ENCODE results near the gene MEGF11.

The MEGF11 gene

DNA sequence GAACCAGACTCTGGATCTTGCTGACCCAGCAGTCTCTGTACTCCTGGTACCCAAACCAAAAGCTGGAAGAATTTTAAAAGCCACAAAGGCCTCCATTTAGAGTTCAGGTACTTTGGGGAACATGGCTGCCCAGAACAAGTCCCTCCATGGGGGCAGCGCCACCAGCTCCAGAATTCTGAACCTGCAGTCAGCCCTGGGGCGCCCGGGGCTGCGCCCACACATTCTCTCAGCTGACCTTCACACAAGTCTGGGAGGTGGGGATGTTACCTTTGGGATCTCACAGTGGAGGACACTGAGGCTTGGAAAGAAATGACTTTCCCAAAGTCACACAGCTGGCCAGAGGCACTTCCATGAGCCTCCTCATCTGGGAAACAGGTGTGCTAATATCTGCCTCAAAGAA is 229.4 kb downstream of the MEGF11 start:
- no peak overlapping the region for H3K4me3 ChIP-seq (ENCODE audit: low read length)
- H3K9me3 ChIP-seq (replicated peaks; ENCODE audit: low read length), result no peaks in the 10 kb centered on the region
- H3K4me2 ChIP-seq (ENCODE audit: low read length), result no peak overlapping the region
- H3K36me3 ChIP-seq (ENCODE audit: insufficient read depth, low read length), result no peaks in the 10 kb centered on the region
- H3K4me1 ChIP-seq (ENCODE audit: control insufficient read depth, insufficient read depth, low read length), result no peaks in the 10 kb centered on the region
- no peak overlapping the region for H3K9ac ChIP-seq (ENCODE audit: low read depth, low read length)
- peaks cover 19% of the 10 kb centered on the region for H3K27me3 ChIP-seq (ENCODE audit: control insufficient read depth, insufficient read depth, low read length)

DNA sequence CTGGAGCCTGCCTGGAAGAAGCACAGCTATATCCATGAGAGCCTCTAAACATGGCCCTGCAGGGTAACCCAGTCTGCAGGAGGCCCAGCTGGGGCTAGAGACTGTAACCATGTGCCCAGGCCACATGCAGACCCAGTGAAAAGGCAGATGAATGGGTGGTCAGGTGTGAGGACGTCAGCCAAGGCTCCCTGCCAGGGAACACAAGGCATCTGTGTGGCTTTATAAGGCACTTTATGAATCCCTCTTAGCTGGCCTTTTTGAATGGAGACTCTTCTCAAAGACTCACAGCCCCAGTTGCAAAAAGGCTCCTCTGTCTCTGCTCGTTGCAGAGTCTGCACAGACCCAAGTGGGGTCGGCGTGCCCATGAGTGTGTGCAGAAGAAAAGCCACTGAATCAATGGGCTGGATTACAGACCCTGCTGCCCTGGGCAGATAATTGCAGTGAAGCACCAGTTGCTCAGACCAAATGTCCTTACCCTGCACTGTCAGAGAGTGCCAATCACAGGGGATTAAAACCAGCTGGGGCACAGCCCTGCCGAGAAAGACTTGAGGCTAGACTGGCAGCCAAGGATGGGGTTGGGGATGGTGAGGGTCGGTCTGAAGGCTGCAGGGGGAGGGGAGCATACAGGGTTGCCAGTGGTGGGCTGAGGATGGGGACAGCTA is 230.1 kb downstream of the MEGF11 start:
- Histone ChIP-seq H3K4me1 (ENCODE audit: control insufficient read depth, insufficient read depth, low read length) (no peaks in the 10 kb centered on the region), H3K36me3 (ENCODE audit: insufficient read depth, low read length) (no peaks in the 10 kb centered on the region), H3K9ac (ENCODE audit: low read depth, low read length) (no peak overlapping the region), H3K4me2 (ENCODE audit: low read length) (no peak overlapping the region), H3K4me3 (ENCODE audit: low read length) (no peak overlapping the region), H3K9me3 (replicated peaks; ENCODE audit: low read length) (no peaks in the 10 kb centered on the region), H3K27me3 (ENCODE audit: control insufficient read depth, insufficient read depth, low read length) (peaks cover 17% of the 10 kb centered on the region)

DNA sequence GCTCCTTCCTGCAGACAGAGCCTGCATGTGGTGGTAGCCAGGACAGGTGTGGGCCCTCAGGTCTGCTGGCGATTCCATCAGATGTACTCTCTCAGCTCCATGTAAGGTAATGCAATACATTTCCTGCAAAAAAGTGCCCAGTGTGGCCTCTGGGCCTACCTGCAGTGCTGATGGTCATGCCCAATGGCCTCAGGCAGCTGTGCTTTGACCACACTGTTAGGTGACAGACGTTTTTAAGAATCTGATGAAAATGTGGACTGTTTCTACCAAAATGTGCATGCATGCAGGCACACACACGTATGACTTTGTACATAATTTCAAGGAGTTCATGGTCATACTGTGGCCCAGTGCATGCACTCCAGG is 231.4 kb downstream of the MEGF11 start:
- Histone ChIP-seq H3K9me3 (replicated peaks; ENCODE audit: low read length) (no peaks in the 10 kb centered on the region), H3K4me2 (ENCODE audit: low read length) (no peak overlapping the region), H3K9ac (ENCODE audit: low read depth, low read length) (no peak overlapping the region), H3K36me3 (ENCODE audit: insufficient read depth, low read length) (no peaks in the 10 kb centered on the region), H3K27me3 (ENCODE audit: control insufficient read depth, insufficient read depth, low read length) (peaks cover 13% of the 10 kb centered on the region), H3K4me1 (ENCODE audit: control insufficient read depth, insufficient read depth, low read length) (no peaks in the 10 kb centered on the region), H3K4me3 (ENCODE audit: low read length) (no peak overlapping the region)

DNA sequence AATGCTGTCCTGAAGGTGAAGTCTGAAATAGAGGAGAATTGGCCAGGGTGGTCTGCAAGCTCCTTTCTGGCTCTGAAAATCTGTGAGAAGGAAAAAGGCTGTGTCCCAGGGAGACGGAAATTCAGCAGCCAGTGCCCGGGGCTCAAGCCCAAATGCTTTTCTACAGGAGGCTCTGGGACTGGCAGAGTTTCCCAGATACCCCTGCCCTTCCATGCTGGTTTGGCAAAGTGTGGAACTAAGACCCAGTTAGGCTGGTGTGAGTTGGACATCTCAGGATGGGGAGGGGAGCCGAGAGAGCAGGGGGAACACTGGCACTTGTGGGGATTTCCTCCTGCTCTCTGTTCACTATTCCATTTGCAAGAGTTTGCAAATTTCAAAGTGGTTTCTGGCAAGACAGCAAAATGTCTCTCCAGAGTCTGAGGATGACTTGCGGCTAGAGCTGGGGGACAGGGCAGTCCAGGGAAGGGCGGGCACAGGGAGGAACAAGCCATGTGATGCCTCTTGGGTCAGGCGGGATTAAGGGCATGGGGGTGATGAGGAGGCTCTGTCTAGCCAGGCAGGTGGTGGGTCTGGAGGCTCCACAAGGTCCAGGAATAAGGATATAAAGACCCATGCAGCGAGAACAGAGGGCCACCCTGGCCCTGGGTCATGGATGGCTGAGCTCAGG is 231.9 kb downstream of the MEGF11 start:
- no peaks in the 10 kb centered on the region for H3K9me3 ChIP-seq (replicated peaks; ENCODE audit: low read length)
- H3K27me3 ChIP-seq (ENCODE audit: control insufficient read depth, insufficient read depth, low read length), result peaks cover 13% of the 10 kb centered on the region
- no peak overlapping the region for H3K4me3 ChIP-seq (ENCODE audit: low read length)
- H3K36me3 ChIP-seq (ENCODE audit: insufficient read depth, low read length), result no peaks in the 10 kb centered on the region
- no peak overlapping the region for H3K4me2 ChIP-seq (ENCODE audit: low read length)
- no peaks in the 10 kb centered on the region for H3K4me1 ChIP-seq (ENCODE audit: control insufficient read depth, insufficient read depth, low read length)
- no peak overlapping the region for H3K9ac ChIP-seq (ENCODE audit: low read depth, low read length)

DNA sequence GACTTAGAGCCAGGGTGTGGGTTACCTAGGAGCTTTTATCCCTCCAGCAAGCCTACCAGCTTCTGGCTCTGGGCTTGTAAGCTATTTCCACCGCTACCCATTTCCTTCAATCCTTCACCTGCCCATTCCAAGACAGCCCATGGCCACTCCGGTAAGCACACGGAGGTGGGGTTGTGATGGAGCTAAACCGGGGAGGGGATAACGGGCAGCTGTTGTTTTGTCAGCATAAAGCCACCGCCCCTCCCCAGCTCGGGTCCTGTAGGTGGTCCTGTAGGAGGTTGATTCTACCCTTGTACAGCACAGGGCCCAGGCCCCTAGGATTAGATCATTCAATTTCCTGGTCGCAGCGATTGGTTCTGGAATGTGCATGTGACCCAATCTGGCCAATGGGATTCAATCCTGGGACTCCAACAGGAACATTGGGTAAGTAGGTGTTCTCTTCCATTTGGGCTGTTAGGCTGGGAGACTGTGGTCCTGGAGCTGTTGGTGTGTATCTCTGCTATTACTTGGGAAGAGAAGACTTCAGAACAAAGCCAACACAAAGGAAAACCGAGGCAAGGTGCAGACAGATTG is 233.6 kb downstream of the MEGF11 start:
- H3K36me3 ChIP-seq (ENCODE audit: insufficient read depth, low read length), result no peaks in the 10 kb centered on the region
- H3K4me2 ChIP-seq (ENCODE audit: low read length), result no peak overlapping the region
- no peaks in the 10 kb centered on the region for H3K4me1 ChIP-seq (ENCODE audit: control insufficient read depth, insufficient read depth, low read length)
- no peak overlapping the region for H3K9ac ChIP-seq (ENCODE audit: low read depth, low read length)
- H3K4me3 ChIP-seq (ENCODE audit: low read length), result no peak overlapping the region
- H3K9me3 ChIP-seq (replicated peaks; ENCODE audit: low read length), result no peaks in the 10 kb centered on the region
- peaks cover 16% of the 10 kb centered on the region for H3K27me3 ChIP-seq (ENCODE audit: control insufficient read depth, insufficient read depth, low read length)

DNA sequence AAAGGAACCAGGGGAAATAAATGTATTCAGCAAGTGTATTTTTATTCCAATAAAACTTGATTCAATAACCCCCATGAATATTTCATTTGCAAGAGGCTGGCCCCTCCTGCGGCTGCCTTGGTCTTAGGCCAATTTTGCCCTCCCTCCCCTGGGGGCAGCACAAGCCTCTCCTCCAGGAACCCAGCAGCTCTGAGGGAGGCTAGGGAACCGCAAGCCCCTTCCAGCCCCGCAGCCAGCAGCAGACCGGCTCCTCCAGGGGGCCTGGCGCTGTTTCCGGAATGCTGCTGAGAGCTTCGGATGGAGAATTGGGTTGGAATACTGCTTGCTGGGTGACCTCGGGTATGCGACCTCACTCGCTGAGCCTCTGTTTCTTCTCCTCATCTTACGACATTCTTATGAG is 234.2 kb downstream of the MEGF11 start:
- no peak overlapping the region for H3K9ac ChIP-seq (ENCODE audit: low read depth, low read length)
- no peak overlapping the region for H3K4me2 ChIP-seq (ENCODE audit: low read length)
- no peaks in the 10 kb centered on the region for H3K36me3 ChIP-seq (ENCODE audit: insufficient read depth, low read length)
- H3K27me3 ChIP-seq (ENCODE audit: control insufficient read depth, insufficient read depth, low read length), result peaks cover 13% of the 10 kb centered on the region
- H3K4me1 ChIP-seq (ENCODE audit: control insufficient read depth, insufficient read depth, low read length), result no peaks in the 10 kb centered on the region
- H3K9me3 ChIP-seq (replicated peaks; ENCODE audit: low read length), result no peaks in the 10 kb centered on the region
- no peak overlapping the region for H3K4me3 ChIP-seq (ENCODE audit: low read length)

DNA sequence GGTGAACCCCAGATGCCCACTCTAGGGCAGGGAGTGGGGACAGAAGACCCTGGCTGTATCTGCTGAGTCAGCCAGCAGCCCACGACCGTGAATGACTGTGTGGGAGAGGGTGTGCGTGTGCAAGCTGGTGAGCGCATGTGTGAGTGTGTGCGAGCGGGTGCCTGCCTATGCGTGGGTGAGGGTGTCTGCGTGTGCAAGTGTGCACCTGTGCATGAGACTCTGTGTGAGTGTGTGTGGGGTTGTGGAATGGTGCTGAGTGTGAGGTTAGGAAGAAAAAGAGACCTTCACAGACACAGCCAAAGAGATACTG is 235.1 kb downstream of the MEGF11 start:
- no peaks in the 10 kb centered on the region for H3K9me3 ChIP-seq (replicated peaks; ENCODE audit: low read length)
- H3K9ac ChIP-seq (ENCODE audit: low read depth, low read length), result no peak overlapping the region
- peaks cover 10% of the 10 kb centered on the region for H3K27me3 ChIP-seq (ENCODE audit: control insufficient read depth, insufficient read depth, low read length)
- H3K4me2 ChIP-seq (ENCODE audit: low read length), result no peak overlapping the region
- no peaks in the 10 kb centered on the region for H3K36me3 ChIP-seq (ENCODE audit: insufficient read depth, low read length)
- no peak overlapping the region for H3K4me3 ChIP-seq (ENCODE audit: low read length)
- H3K4me1 ChIP-seq (ENCODE audit: control insufficient read depth, insufficient read depth, low read length), result no peaks in the 10 kb centered on the region

DNA sequence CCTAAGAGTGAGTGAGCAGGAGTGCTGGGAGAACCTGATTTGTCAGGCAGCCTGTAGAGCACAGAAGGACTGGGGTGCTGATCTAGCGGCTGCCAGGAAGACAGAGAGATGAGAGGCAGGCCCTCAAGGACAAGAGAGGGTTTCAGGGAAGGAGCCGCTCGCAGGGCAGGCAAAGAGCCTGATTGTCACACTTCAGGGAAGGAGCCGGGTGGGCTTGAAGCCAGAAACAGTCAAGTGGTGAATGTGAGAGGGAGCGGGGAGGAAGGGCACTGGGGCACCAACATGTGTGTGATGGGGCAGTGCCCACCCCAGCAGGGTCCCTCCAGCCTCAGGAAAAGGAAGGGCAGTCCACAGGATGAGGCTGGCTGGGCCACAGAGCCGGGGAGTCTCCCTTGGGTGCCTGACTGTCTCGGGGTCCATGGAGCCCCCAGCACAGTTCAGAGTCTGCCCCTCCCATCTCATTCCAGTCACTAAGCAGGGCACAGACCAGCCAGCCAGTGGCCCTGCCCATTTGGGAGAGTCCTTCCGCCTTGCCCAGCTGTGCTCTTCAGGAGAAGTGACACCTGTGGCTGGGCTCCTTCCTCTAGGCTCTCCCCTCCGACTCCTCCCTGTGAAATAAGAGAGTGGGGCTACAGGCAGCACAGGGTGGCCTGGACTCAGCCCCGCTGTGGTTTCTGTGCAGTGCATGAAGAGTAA is 235.6 kb downstream of the MEGF11 start:
- peaks cover 9% of the 10 kb centered on the region for H3K27me3 ChIP-seq (ENCODE audit: control insufficient read depth, insufficient read depth, low read length)
- H3K4me3 ChIP-seq (ENCODE audit: low read length), result no peak overlapping the region
- H3K9ac ChIP-seq (ENCODE audit: low read depth, low read length), result no peak overlapping the region
- no peaks in the 10 kb centered on the region for H3K9me3 ChIP-seq (replicated peaks; ENCODE audit: low read length)
- H3K4me2 ChIP-seq (ENCODE audit: low read length), result no peak overlapping the region
- no peaks in the 10 kb centered on the region for H3K4me1 ChIP-seq (ENCODE audit: control insufficient read depth, insufficient read depth, low read length)
- H3K36me3 ChIP-seq (ENCODE audit: insufficient read depth, low read length), result no peaks in the 10 kb centered on the region

DNA sequence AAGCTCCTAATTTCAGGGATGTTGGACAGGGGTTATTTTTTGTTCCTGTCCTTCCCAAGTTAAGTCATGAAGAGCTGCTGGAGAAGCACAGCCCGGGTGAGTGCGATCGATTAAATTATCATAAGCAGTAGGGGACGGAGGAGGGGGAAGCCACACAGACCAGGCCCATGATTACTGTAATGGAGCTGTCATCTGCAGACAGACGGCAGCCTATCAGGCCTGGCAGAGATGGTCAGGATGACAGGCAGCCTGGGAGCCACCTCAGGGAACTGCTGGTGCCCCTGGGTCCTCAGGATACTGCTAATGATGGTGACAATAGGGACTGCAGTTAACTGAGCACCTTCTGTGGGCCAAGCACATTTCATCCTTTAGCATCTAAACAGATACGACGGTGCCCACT is 236.6 kb downstream of the MEGF11 start:
- Histone ChIP-seq H3K9me3 (replicated peaks; ENCODE audit: low read length) (no peaks in the 10 kb centered on the region), H3K27me3 (ENCODE audit: control insufficient read depth, insufficient read depth, low read length) (peaks cover 10% of the 10 kb centered on the region), H3K4me1 (ENCODE audit: control insufficient read depth, insufficient read depth, low read length) (no peaks in the 10 kb centered on the region), H3K36me3 (ENCODE audit: insufficient read depth, low read length) (no peaks in the 10 kb centered on the region), H3K4me2 (ENCODE audit: low read length) (no peak overlapping the region), H3K4me3 (ENCODE audit: low read length) (no peak overlapping the region), H3K9ac (ENCODE audit: low read depth, low read length) (no peak overlapping the region)

DNA sequence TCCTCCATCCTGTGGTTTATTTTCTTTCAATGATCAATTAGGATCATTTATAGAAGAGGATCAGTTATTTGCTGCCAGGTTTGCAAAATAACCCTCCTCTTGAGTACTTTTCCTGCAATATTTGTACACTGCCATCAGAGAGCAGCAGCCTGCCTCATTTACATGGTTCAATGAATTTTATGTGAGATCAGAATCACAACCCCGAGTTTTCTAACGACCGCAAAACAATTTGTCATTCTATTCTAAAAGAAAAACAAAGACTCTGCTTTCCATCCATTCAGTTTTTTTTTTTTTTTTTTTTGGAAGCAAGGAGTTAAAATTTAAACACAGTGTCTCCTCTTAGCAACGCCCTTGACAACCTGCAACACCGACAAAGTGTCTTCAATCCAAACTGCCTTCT is 237.4 kb downstream of the MEGF11 start:
- Histone ChIP-seq H3K4me1 (ENCODE audit: control insufficient read depth, insufficient read depth, low read length) (no peaks in the 10 kb centered on the region), H3K36me3 (ENCODE audit: insufficient read depth, low read length) (no peaks in the 10 kb centered on the region), H3K9ac (ENCODE audit: low read depth, low read length) (no peak overlapping the region), H3K4me2 (ENCODE audit: low read length) (no peak overlapping the region), H3K27me3 (ENCODE audit: control insufficient read depth, insufficient read depth, low read length) (peaks cover 10% of the 10 kb centered on the region), H3K9me3 (replicated peaks; ENCODE audit: low read length) (no peaks in the 10 kb centered on the region), H3K4me3 (ENCODE audit: low read length) (no peak overlapping the region)

DNA sequence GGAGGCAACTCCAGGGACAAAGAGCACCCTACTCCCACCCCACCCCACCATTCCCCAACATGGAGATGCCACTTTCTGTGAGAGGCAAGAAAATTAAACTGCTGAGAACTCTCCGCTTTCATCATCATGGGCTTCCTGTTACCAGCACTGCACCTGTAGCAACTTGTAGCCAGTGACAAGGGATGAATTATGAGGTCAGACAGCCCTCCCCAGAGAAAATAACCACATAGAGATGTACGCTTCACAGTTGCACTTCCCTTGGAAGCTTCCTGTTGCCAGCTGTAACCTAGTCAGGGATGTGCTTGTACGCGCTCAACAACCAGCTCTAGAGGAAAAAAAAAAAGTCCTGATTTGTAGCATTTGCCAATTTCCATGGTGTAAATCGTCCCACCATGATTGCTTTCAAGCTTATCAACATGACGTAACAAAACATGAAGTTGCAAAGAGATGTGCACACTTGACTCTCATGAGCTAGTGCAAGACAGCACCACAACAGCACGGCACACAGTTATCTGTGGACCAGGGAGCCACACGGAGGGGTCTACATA is 238.8 kb downstream of the MEGF11 start:
- H3K36me3 ChIP-seq (ENCODE audit: insufficient read depth, low read length), result no peaks in the 10 kb centered on the region
- H3K27me3 ChIP-seq (ENCODE audit: control insufficient read depth, insufficient read depth, low read length), result peaks cover 10% of the 10 kb centered on the region
- H3K4me1 ChIP-seq (ENCODE audit: control insufficient read depth, insufficient read depth, low read length), result no peaks in the 10 kb centered on the region
- no peak overlapping the region for H3K4me3 ChIP-seq (ENCODE audit: low read length)
- no peak overlapping the region for H3K9ac ChIP-seq (ENCODE audit: low read depth, low read length)
- H3K9me3 ChIP-seq (replicated peaks; ENCODE audit: low read length), result no peaks in the 10 kb centered on the region
- H3K4me2 ChIP-seq (ENCODE audit: low read length), result no peak overlapping the region
